NCI-H510A treated with DMSO at 0.1 percent for 48 hours (cell line): ENCODE data around the gene DNM1L.
A peak's percentile ranks its signal among the peaks of the same experiment; 100 is the strongest.
"Not testable (repeated sequence)": the region's sequence is repeated elsewhere in the genome, so short reads cannot be mapped to it uniquely, and the experiment has no call there.

Experiments used
- DNase-seq: peaks from one replicate; lab custom pipeline; 2025; lab: John Stamatoyannopoulos, UW

DNM1L gene

DNA sequence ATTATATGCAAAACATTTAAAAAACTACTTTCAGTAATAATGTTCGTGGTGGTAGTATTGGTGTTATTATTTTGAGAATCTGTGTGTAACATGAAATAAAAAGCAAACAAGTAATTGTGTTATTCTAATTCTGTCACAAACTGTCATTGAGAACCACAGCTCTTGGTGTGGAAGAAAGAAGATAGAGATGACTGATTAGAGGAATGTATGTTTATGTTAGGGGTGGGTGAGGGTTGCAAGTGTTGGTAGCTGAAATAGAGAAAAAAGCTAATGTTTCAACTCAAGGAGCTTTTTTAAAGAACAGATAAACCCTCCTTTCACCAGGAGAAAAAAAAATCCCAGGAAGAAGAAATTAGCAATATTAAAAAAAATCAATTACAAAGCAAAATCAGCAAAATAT, 18.3 kb downstream of the DNM1L start:
- DNase-seq: no peak

DNA sequence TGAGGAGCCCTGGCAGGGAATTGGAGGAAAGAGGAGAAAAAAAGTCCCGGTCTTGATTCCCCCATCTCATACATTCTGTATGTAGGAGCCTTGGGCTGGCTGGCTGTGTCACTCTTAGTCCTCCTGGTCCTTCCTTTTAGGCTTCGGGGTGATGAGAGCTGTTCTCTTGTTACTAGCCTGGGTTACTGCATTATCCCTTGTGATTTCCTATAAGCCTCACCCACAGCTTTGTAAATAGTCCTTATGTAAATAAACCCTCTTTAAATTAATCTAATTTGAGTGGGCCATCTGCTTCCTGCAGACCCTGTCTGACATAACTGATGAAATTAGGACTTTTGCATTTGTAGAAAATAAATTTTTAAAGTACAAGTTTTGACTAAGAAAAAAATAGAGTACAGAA, 19.2 kb downstream of the DNM1L start:
- DNase-seq: peak; percentile 43

DNA sequence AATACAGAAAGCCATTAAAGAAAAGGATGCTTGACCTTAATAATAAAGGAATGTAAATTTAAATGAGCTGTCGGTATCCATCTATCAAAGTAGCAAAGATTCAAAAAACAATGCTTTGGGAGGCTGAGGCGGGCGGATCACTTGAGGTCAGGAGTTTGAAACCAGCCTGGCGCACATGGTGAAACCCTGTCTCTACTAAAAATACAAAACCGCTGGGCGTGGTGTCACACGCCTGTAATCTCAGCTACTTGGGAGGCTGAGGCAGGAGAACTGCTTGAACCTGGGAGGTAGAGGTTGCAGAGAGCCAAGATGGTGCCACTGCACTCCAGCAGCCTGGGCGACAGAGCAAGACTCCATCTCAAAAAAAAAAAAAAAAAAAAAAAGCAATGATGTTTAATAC, 20.3 kb downstream of the DNM1L start:
- DNase-seq: not testable (repeated sequence)

DNA sequence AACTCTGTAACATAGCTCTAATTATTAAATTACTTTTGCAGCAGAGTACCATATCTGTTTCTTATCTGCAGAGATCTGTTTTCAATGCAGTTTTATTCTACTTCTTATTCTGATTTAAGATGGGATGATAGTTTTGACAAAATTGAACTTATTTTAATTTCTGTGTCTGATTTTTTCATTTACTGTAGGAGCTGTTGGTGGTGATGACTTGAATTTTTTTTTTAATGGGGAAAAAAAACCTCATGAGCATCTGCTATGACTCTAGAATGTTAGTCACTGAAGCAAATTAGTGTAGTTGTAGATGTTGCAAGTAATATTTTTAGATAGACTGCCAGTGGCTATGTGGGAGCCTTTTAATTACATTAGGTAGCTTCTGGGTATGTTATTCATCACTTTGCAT, 23.4 kb downstream of the DNM1L start:
- no peak for DNase-seq

DNA sequence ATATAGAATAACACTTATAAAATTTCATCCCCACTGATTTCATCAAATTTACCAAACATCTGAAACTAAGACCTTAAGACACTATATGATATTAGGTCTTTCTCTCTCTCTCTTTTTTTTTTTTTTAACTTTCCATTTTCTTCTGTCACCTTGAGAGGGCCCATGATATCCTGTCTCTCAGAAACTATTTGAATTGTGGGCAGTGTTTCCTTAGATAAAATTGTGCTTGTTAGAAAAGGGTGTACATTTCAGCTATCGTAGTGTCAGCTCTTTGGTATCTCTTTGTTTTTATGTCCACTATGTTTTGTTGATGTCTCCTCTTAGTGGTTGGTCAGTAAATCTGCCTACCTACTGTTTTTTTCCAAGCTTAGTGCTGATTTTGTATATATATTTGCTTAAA, 23.8 kb downstream of the DNM1L start:
- DNase-seq: no peak

DNA sequence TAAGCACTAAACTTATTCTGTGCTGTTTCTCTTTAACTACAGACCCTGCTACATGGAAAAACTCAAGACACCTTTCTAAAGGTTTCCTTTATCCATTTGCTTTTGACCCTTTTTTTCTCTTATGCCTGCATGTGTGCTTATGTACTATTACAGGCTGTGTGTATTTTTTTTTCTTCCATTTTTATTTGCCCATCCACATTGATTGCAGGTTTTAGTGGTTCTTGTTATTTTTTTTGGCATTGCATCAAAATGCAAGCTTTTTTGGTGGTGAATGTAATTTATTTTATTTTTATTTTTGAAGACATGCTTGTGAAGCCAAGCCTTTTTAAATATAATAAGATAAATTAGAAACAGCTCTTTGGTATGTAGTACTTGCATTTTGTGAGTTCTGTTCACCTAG, 26.7 kb downstream of the DNM1L start:
- DNase-seq: no peak

DNA sequence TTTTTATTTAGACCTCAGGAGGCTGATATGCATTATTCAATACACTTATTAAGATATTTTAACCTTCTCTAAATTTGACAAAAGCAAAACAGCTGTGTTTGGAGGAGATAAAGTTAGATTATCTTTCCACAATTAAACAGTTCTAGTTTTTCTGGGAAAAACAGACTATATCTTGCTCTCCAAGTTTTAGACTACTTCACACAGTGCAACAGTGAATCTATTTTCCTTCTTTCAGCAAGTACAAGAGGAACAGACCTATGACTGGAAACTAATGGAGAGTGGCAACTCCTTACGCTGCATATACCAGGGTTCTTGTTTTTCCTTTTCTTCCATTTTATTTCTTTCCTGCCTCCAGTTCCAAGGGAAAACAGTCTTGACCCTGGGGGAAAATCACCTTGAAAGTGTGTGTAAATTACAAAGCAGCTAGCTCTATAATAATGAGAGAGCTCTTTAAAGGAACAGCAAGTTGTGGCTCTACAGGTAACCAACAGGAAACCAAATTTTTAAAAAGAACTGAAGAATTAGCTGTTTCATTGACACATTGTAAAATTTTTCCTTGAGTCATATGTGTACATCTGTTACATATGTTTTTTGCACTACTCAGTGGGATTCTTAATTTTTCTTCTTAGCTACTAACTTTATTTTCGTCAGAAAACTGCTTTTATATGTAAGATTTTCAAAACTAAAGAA, 27.4 kb downstream of the DNM1L start:
- no peak for DNase-seq

DNA sequence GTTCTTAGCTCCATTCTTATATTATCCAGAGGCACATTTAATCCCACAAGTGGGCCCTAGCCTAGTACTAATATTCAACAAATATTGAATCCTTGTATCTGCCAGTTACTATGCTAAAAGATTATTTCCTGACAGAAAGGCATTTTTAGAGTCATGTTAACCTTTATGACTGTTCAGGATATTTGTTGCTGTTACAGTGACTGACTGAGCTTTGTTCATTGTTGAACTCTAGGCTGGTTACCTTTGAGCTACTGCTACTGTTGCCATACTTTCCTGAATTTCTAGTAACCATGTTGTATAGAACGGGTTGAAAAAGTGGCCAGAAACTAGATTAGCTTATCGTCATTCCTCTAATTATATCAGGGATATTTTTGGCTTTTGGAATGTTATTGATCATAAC, 29.8 kb downstream of the DNM1L start:
- DNase-seq: no peak

DNA sequence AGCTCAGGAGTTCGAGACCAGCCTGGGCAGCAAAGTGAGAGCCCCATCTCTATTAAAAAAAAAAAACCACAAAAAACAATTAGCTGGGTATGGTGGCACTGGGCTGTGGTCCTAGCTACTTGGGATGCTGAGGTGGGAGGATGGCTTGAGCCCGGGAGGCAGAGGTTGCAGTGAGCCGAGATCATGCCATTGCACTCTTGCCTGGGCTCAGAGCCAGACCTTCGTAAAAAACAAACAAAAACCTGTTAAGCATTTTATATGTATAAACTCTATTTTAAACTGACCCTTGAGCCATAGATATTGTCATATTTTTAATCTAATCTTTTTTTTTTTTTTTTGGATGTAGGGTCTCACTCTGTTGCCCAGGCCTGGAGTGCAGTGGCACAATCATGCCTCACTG, 35.7 kb downstream of the DNM1L start:
- DNase-seq: no peak

DNA sequence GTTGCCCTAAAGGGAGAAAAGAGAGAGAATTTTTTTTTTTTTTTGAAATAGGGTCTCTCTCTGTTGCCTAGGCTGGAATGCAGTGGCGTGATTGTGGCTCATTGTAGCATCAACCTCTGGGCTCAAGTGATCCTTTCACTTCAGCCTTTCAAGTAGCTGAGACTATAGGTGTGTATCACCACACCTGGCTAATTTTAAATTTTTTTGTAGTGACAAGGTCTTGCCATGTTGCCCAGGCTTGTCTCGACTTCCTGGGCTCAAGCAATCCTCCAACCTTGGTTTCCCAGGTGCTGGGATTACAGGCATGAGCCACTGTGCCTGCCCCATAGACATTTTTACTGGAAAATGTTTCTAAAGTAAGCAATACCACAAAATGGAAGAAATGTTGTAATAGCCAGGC, 39.8 kb downstream of the DNM1L start:
- no peak for DNase-seq

DNA sequence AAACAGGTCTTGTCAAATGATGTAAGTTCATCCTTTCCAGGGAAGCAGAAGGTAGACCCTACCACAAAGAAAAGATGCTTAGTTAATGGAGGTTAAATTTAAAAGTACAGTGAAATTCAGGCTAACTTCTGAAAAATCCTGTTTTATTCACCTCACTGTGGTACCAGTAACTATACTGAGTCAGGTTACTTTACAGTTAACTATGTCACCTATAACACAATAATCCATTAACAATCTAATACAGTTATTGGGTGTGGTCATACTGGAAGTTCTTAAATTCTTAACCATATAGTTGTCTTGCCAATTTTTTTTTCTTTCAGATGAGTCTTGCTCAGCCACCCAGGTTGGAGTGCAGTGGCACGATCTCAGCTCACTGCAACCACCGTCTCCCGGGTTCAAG, 46.2 kb downstream of the DNM1L start:
- not testable (repeated sequence) for DNase-seq

DNA sequence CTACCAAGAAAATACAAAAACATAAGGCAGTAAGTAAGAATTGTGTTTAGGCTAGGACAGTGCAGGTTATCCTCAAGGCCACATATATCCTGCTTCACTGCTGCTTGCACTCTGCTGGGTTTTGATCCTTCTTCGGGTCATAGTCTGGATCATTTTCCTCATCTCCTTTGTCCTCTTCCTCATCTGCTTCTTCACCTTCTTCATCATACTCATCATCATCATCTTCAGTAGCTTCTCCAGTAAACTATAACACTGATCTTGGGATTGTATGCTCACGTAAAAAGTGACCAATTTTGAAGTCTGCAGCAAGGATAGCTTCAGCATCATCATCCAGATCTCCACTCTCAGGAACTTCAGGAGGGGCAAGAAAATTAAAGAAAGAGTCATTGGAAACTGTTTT, 47.2 kb downstream of the DNM1L start:
- no peak for DNase-seq

DNA sequence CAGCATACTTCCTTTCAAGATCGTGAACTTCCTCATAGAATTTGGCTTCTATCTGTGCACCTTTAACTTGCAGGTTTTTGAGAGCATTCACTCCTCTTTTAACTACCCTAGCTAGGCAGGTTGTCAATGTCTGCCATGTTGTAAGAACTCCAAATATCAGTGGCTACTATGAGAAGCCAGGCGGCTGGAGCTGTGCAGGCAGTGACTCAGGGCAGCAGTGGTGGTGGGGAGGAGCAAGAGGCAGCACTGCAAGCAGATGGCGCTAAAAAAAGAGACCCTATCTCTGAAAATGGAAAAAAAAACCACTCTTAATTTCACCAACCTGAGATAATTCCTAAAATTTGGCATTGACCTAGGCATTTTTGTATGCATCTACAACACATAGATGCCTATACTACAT, 48.1 kb downstream of the DNM1L start:
- DNase-seq: no peak

DNA sequence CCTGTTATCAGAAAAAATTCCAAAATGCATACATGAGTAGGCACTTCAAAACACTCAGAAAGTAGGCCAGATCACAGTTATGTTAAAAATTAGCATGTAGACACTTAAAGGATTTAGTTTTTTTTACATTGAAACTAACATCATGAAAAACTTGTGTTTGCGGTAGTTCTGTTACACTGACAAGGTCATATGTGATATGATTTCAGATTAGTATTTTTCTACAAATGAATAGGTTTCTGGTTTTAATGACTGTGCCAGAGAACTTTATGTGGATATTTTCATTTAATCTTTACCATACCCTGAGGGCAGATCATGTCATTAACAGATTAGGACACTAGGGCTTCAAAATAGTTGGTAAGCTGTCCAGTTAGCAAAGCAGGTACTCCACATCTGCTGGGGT, 55.9 kb downstream of the DNM1L start:
- no peak for DNase-seq

DNA sequence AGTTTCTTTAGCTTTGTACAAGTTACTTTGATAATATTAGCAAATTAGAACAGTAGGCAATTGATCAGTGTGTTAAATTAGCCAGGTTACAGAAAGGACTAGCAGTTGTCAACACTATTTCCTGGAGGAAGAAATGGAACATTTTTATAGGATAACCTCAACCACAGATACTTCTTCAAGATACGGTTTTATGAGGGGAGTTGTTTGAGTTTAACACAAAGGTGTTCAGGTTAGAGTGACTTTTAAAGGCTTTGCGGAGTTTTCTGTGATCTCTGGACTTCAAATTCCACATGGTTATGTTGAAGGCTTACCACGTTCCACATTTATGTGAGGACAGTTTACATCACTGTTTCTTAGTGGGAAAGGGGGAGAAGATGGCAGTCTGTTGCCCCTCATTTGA, 57.3 kb downstream of the DNM1L start:
- DNase-seq: no peak

DNA sequence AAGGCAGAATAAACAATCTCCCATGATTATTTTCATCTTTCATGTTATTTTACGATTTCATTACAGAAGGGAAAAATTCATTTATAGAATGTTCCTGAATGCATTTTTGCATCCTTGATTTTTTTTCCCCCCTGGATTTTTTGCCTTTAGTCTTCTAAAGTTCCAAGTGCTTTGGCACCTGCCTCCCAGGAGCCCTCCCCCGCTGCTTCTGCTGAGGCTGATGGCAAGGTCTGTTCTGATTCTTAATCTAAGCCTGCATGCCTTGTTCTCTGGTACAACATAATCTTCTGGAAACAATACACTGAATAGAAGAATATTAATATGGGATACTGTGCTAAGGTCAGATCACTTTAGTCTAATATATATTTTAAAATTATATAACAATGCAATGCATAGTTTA, 58.6 kb downstream of the DNM1L start:
- no peak for DNase-seq

DNA sequence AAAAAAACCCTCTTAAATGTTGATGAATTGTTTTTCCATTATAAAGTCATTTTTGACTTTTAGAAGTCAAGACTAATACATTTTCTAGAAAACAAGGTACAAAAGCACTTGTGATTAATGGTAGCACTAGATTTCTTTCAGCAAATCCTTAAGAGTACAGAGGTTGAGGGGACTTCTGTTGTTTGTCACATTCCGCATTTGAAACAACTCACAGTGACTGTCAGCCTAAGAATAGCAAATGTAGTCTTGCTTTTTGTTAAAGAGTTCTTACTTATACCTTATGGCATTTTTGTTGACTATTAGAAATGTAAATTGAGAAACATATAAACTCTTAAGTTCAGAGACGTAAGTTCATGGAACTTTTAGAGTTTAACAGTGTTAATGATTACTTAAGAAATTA, 60.2 kb downstream of the DNM1L start:
- DNase-seq: no peak

DNA sequence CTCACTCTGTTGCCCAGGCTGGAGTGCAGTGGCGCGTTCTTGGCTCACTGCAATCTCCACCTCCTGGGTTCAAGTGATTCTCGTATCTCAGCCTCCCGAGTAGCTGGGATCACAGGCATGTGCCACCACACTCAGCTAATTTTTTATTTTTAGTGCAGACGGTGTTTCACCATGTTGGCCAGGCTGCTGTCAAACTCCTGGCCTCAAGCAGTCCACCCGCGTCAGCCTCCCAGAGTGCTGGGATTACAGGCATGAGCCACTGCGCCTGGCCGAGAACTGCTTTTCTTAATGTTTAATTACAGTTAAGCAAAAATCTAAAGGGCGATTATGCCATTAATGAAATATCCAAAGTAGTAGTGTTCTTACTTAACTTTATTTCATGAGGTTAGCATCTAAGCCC, 63.0 kb downstream of the DNM1L start:
- no peak for DNase-seq

DNA sequence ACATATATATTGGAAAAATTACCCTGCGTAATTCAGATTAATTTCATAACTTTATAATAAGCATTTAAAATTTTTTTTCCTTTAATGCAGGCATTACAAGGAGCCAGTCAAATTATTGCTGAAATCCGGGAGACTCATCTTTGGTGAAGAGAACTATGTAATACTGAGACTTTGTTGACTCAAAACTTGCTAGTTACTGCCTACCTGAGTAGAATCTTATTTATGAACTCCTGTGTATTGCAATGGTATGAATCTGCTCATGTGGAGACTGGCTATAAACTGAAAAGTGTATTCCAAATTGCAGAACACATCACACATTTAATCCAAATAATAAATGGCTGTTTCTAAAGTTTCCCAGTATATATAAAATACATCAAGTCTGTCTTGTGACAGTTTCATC, 64.2 kb downstream of the DNM1L start:
- DNase-seq: no peak

DNA sequence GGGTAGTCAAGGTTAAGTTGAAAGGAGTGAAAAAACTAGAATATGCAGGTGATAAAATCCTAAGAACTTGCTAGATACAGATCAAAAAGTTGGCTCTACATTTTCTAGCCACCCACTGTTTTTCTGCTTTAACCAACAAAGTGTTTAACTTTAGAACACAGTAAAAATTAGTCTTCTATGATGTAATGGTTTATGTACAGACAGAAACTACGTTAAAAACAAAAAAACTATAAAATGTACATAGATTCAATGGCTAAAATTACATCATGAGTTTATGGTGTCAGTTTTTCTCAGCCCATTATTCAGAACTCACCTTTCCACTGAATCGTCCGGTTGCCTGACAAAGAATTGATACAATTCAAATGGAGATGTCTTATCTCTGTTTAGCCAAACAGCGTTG, 74.5 kb downstream of the DNM1L start:
- no peak for DNase-seq

DNA sequence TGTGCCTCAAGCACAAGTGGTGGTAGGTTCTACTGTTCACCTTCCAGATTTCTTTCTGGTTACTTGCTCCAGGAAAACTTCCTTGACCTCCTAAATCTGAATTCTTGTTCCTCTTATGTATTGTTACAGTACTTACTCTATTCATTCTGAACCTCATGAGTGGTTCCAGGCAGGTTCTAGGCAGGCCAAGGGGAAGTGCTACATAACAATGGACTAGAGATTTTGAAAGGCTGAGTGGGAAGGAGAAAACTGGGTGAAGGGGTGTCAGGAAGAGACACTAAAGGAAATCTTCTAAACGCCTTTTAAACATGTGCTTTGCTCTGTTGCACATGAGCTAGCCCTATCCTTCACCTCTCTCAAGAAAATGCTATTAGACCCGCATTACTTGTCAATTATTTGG, 75.0 kb downstream of the DNM1L start:
- DNase-seq: no peak

DNA sequence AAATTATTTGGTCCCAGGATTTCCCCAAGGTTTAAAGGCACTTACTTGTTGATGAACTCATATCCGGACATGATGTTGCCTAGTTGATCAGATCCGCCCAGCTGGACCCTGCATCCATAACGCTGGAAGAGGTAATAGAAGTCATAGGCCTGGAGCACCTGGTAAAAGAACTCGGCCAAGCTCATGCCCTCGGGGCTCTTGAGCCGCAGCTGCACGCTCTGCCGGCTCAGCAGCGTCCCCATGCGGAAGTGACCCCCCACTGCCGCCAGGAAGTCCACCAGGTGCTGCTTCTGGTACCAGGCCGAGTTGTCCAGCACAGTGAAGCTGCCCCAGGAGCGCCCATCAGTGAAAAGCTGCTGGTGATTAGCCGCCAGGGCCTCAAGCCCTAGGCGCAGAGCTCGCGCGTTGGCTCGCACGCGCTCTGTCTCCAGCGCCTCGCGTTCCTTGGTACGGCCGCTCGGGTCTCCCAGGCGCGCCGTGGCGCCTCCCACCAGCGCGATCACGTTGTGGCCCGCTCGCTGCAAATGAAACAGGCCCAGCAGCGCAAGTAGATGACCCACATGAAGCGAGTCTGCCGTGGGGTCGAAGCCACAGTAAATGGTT, 76.1 kb downstream of the DNM1L start:
- DNase-seq: peak; percentile 43

DNA sequence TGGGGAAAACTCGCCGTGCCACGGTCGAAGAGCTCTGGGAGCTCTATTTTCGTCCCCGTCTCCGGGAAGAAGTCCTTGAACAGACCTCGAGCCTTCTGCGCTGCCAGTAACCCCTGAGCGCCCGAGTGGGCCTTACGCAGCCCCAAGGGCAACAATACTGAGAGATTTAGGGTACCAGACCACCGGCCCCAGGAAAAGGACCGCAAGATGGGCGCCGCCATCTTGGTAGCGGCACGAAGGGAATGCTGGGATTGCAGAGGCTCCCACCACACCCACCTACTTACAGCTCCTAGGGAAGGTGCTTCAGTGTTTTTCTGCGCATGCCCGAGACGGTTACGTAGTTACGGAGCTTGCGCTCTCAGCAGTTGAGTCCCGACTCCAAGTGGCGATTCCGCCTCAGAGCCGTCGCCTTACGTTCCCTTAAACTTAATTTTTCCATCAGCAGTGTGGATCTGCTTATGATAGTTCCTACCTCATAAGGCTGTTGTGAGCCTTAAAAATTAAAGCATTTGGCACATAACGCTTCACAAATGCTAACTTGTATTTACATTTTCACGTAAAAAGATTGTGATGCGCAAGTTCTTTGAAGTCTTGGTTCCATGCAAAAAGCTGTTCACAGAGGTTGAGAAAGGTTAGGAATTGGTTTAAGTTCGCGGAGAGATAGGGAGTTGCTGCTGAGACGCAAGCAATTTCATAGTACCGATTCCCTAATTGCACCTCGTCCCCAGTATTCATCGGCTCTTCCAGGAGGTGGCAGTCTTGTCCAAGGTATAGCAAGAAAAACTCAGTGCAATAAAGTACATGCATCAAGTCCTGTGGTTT, 76.8 kb downstream of the DNM1L start, which contains the start of gene YARS2:
Gene YARS2 (minus strand): TSS at position 244 of the 822 bp plus-strand sequence. CDS start 23 bp downstream, at position 221.
- DNase-seq: peak; percentile 73
